Measurements from ENCODE around the gene SRP72. TPM values are rescaled to one million over a fixed set of nuclear protein-coding genes. Genes with fewer than 3 reads are reported as not detected.
A peak's percentile ranks its signal among the peaks of the same experiment; 100 is the strongest.

SRP72 gene
- total RNA-seq, 1 experiment from 2014 or later = 138 TPM

DNA sequence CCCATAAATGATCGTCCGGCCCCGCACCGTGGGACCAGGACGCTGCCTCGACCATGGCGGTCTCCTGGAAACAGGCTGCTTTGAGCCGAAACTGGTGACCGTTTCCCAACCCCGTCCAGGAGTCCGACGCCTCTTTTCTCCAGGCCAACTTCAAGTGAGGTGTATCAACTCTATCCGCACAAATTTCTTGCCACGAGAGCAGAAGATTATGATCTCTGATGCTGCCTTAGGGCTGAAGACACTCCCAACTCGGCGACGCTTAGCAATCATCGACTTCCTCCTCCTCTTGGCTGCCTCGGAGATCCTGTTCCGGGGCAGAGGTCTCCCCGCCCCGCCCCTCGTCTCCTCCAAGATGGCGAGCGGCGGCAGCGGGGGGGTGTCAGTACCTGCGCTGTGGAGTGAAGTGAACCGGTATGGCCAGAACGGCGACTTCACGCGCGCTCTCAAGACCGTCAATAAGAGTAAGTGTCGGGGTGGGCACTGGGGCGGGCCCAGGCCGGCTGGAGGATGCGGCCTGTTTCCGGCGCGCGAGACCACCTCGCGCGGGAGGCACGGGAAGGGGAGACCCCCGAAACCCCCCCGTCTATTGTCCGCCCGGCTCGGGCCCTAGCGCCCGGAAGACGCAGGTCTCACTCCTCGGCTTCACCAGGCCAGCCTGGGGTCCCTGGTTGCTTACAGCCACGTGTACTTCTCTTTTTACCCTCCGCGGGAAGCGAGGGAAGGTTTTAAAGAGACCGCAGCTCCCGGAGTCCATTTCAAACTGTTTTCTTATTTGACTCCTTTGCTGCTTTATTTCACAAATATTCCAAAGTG lies at the start of gene SRP72 (continued):
- TF ChIP-seq, protein P1, sequence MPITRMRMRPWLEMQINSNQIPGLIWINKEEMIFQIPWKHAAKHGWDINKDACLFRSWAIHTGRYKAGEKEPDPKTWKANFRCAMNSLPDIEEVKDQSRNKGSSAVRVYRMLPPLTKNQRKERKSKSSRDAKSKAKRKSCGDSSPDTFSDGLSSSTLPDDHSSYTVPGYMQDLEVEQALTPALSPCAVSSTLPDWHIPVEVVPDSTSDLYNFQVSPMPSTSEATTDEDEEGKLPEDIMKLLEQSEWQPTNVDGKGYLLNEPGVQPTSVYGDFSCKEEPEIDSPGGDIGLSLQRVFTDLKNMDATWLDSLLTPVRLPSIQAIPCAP (CRISPR knock-in tag; IDR thresholded peaks at IDR 0.05) = no peak
- TF ChIP-seq, protein P2, sequence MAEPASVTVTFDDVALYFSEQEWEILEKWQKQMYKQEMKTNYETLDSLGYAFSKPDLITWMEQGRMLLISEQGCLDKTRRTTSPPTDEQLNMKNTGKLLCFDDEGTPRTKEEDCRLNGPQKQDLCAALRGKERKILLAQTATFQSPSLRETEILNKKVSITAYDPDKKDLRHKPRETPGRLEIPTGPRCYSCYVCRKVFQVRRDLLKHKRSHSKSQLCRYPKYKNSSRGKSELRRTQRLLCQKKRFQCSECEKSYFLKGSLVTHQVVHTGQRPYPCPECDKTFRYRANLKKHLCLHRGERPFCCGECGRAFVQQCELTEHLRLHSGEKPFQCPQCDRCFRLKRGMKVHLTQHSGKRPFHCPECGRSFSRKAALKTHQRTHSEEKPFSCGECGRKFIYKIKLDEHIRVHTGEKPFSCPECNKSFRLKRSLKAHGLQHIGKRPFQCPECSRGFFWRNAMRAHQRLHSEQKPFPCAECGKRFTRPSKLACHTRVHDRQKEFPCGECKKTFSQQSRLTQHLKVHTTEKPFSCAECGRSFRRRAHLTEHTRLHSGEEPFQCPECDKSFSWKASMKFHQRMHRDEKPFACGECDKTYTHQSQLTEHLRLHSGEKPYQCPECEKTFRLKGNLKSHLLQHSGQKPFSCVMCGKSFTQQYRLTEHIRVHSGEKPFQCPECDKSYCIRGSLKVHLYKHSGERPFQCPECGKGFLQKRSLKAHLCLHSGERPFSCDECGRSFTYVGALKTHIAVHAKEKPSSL (CRISPR knock-in tag; conservative IDR thresholded peaks at IDR 0.05) = no peak
- TF ChIP-seq OVOL2 (CRISPR knock-in tag; IDR thresholded peaks at IDR 0.05; ENCODE audit: borderline replicate concordance) (no peak), NFYB (CRISPR knock-in tag; conservative IDR thresholded peaks at IDR 0.05; ENCODE audit: low read depth) (0 out of 2 replicates have a peak, but pooled peaks have one; percentile 13), FOXK1 (CRISPR knock-in tag; IDR thresholded peaks at IDR 0.05) (no peak), ETV6 (CRISPR knock-in tag; IDR thresholded peaks at IDR 0.05) (no peak), RORB (CRISPR knock-in tag; IDR thresholded peaks at IDR 0.05) (no peak), ZNF232 (CRISPR knock-in tag; IDR thresholded peaks at IDR 0.05) (no peak), HMGA2 (CRISPR knock-in tag; IDR thresholded peaks at IDR 0.05) (no peak), ZNF317 (CRISPR knock-in tag; IDR thresholded peaks at IDR 0.05; ENCODE audit: borderline replicate concordance, low read depth) (no peak), CREM (CRISPR knock-in tag; IDR thresholded peaks at IDR 0.05) (0 out of 2 replicates have a peak, but pooled peaks have one; percentile 49), FOXP1 (CRISPR knock-in tag; IDR thresholded peaks at IDR 0.05; ENCODE audit: borderline replicate concordance) (no peak), RELA (CRISPR knock-in tag; IDR thresholded peaks at IDR 0.05; ENCODE audit: borderline replicate concordance) (no peak), TEAD1 (CRISPR knock-in tag; IDR thresholded peaks at IDR 0.05) (peak; percentile 38; the same call in 1 of the 2 replicates), JUN (CRISPR knock-in tag; IDR thresholded peaks at IDR 0.05) (no peak), NR1H2 (CRISPR knock-in tag; IDR thresholded peaks at IDR 0.05) (no peak), JAZF1 (CRISPR knock-in tag; IDR thresholded peaks at IDR 0.05) (no peak), ZNF671 (CRISPR knock-in tag; IDR thresholded peaks at IDR 0.05) (no peak), GTF2I (CRISPR knock-in tag; conservative IDR thresholded peaks at IDR 0.05) (no peak), ZNF396 (CRISPR knock-in tag; IDR thresholded peaks at IDR 0.05; ENCODE audit: borderline replicate concordance) (no peak), ZNF138 (CRISPR knock-in tag; conservative IDR thresholded peaks at IDR 0.05) (no peak)
- TF ChIP-seq, protein P3, sequence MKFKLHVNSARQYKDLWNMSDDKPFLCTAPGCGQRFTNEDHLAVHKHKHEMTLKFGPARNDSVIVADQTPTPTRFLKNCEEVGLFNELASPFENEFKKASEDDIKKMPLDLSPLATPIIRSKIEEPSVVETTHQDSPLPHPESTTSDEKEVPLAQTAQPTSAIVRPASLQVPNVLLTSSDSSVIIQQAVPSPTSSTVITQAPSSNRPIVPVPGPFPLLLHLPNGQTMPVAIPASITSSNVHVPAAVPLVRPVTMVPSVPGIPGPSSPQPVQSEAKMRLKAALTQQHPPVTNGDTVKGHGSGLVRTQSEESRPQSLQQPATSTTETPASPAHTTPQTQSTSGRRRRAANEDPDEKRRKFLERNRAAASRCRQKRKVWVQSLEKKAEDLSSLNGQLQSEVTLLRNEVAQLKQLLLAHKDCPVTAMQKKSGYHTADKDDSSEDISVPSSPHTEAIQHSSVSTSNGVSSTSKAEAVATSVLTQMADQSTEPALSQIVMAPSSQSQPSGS (CRISPR knock-in tag; IDR thresholded peaks at IDR 0.05; ENCODE audit: borderline replicate concordance, low read depth) = no peak
- TF ChIP-seq, protein P4, sequence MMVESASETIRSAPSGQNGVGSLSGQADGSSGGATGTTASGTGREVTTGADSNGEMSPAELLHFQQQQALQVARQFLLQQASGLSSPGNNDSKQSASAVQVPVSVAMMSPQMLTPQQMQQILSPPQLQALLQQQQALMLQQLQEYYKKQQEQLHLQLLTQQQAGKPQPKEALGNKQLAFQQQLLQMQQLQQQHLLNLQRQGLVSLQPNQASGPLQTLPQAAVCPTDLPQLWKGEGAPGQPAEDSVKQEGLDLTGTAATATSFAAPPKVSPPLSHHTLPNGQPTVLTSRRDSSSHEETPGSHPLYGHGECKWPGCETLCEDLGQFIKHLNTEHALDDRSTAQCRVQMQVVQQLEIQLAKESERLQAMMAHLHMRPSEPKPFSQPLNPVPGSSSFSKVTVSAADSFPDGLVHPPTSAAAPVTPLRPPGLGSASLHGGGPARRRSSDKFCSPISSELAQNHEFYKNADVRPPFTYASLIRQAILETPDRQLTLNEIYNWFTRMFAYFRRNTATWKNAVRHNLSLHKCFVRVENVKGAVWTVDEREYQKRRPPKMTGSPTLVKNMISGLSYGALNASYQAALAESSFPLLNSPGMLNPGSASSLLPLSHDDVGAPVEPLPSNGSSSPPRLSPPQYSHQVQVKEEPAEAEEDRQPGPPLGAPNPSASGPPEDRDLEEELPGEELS (CRISPR knock-in tag; IDR thresholded peaks at IDR 0.05) = no peak
- TF ChIP-seq, protein P5, sequence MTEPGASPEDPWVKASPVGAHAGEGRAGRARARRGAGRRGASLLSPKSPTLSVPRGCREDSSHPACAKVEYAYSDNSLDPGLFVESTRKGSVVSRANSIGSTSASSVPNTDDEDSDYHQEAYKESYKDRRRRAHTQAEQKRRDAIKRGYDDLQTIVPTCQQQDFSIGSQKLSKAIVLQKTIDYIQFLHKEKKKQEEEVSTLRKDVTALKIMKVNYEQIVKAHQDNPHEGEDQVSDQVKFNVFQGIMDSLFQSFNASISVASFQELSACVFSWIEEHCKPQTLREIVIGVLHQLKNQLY (CRISPR knock-in tag; IDR thresholded peaks at IDR 0.05) = no peak
- TF ChIP-seq, protein P6, sequence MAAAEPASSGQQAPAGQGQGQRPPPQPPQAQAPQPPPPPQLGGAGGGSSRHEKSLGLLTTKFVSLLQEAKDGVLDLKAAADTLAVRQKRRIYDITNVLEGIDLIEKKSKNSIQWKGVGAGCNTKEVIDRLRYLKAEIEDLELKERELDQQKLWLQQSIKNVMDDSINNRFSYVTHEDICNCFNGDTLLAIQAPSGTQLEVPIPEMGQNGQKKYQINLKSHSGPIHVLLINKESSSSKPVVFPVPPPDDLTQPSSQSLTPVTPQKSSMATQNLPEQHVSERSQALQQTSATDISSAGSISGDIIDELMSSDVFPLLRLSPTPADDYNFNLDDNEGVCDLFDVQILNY (CRISPR knock-in tag; IDR thresholded peaks at IDR 0.05) = no peak
- TF ChIP-seq, protein P7, sequence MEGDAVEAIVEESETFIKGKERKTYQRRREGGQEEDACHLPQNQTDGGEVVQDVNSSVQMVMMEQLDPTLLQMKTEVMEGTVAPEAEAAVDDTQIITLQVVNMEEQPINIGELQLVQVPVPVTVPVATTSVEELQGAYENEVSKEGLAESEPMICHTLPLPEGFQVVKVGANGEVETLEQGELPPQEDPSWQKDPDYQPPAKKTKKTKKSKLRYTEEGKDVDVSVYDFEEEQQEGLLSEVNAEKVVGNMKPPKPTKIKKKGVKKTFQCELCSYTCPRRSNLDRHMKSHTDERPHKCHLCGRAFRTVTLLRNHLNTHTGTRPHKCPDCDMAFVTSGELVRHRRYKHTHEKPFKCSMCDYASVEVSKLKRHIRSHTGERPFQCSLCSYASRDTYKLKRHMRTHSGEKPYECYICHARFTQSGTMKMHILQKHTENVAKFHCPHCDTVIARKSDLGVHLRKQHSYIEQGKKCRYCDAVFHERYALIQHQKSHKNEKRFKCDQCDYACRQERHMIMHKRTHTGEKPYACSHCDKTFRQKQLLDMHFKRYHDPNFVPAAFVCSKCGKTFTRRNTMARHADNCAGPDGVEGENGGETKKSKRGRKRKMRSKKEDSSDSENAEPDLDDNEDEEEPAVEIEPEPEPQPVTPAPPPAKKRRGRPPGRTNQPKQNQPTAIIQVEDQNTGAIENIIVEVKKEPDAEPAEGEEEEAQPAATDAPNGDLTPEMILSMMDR (IDR thresholded peaks at IDR 0.05) = no peak
- TF ChIP-seq, protein P8, sequence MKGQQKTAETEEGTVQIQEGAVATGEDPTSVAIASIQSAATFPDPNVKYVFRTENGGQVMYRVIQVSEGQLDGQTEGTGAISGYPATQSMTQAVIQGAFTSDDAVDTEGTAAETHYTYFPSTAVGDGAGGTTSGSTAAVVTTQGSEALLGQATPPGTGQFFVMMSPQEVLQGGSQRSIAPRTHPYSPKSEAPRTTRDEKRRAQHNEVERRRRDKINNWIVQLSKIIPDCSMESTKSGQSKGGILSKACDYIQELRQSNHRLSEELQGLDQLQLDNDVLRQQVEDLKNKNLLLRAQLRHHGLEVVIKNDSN (CRISPR knock-in tag; IDR thresholded peaks at IDR 0.05) = no peak; the same call in 1 of the 2 replicates
- TF ChIP-seq, protein P9, sequence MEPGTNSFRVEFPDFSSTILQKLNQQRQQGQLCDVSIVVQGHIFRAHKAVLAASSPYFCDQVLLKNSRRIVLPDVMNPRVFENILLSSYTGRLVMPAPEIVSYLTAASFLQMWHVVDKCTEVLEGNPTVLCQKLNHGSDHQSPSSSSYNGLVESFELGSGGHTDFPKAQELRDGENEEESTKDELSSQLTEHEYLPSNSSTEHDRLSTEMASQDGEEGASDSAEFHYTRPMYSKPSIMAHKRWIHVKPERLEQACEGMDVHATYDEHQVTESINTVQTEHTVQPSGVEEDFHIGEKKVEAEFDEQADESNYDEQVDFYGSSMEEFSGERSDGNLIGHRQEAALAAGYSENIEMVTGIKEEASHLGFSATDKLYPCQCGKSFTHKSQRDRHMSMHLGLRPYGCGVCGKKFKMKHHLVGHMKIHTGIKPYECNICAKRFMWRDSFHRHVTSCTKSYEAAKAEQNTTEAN (CRISPR knock-in tag; IDR thresholded peaks at IDR 0.05) = peak; percentile 18; the same call in 1 of the 2 replicates

Measured in WTC11 (cell line).